Activated CD8-positive, alpha-beta memory T cell treated with anti-CD3 and anti-CD28 coated beads for 36 hours (primary cell): ENCODE data around the gene MPZL1. TPM values are rescaled to one million over a fixed set of nuclear protein-coding genes. Genes with fewer than 3 reads are reported as not detected.

Experiments used
- CTCF ChIA-PET: fragments of 350-600 bp; sonication (Branson Sonifier 250); formaldehyde crosslinking; loops from one replicate; lab custom pipeline; 2021; ENCODE audit warnings: antibody characterized with exemption; lab: Charles Lee
- POLR2A ChIA-PET: fragments of 350-600 bp; sonication (Branson Sonifier 250); formaldehyde crosslinking; loops from one replicate; lab custom pipeline; 2021; ENCODE audit warnings: antibody characterized with exemption; lab: Charles Lee
- total RNA-seq, 2 experiments: library from RNA; stranded (reverse); gene quantifications; one replicate each; pipeline ENCODE4 v1.2.3, GENCODE V29; 2021

The MPZL1 gene
- total RNA-seq, result 10 to 100 TPM; 20.6 to 22.4 TPM

- CTCF ChIA-PET, result interaction anchor here (0.5 to 0.9 kb wide), 2 partner anchors 75 to 213 kb away, joined by 3 read pairs; no protein-coding TSS in a partner anchor
- POLR2A ChIA-PET, result interaction anchor here (0.6 kb wide), 1 partner anchor 274 kb away, joined by 4 read pairs; no protein-coding TSS in a partner anchor
Measured at GRCh38 chr1:167721617-167722151, at the start of gene MPZL1. MPZL1 (plus strand) TSS chr1:167721982; CDS start chr1:167722152, 170 bp downstream.

GRCh38 chr1:167672831-167673230 lies 49.0 kb upstream of the MPZL1 start:
- CTCF ChIA-PET, result interaction anchor here (1.4 kb wide), 1 partner anchor 15 kb away, joined by 3 read pairs; no protein-coding TSS in a partner anchor
- POLR2A ChIA-PET, result no interaction called here

GRCh38 chr1:167673265-167673664 lies 48.5 kb upstream of the MPZL1 start:
- CTCF ChIA-PET, result interaction anchor here (1.4 kb wide), 1 partner anchor 15 kb away, joined by 3 read pairs; no protein-coding TSS in a partner anchor
- POLR2A ChIA-PET, result no interaction called here

- POLR2A ChIA-PET, result interaction anchor here (0.9 kb wide), 1 partner anchor 41 kb away, joined by 3 read pairs; no protein-coding TSS in a partner anchor
- CTCF ChIA-PET, result interaction anchor here (1.1 to 2.0 kb wide), 4 partner anchors 8 to 39 kb away, joined by 3 to 6 read pairs (median 4); no protein-coding TSS in a partner anchor
Measured at GRCh38 chr1:167674156-167674555, 47.6 kb upstream of the MPZL1 start.

GRCh38 chr1:167675440-167675839 lies 46.3 kb upstream of the MPZL1 start:
- ChIA-PET POLR2A (interaction anchor here (0.6 kb wide), 1 partner anchor 224 kb away, joined by 3 read pairs; no protein-coding TSS in a partner anchor), CTCF (interaction anchor here (0.6 to 2.0 kb wide), 7 partner anchors 8 to 109 kb away, joined by 3 to 6 read pairs (median 5); no protein-coding TSS in a partner anchor)

GRCh38 chr1:167676205-167676915 lies 45.4 kb upstream of the MPZL1 start:
- ChIA-PET POLR2A (no interaction called here), CTCF (interaction anchor here (0.6 to 2.0 kb wide), 5 partner anchors 9 to 76 kb away, joined by 3 to 6 read pairs (median 5); no protein-coding TSS in a partner anchor)

- POLR2A ChIA-PET, result no interaction called here
Measured at GRCh38 chr1:167676916-167677848, 44.6 kb upstream of the MPZL1 start.

GRCh38 chr1:167678422-167678821 lies 43.4 kb upstream of the MPZL1 start:
- POLR2A ChIA-PET, result no interaction called here

More at GRCh38 chr1:167676916-167677848, 44.6 kb upstream of the MPZL1 start:
- CTCF ChIA-PET, result interaction anchor here (1.2 to 1.8 kb wide), 2 partner anchors 11 kb away, joined by 5 to 7 read pairs; no protein-coding TSS in a partner anchor

GRCh38 chr1:167678838-167679237 lies 42.9 kb upstream of the MPZL1 start:
- CTCF ChIA-PET, result interaction anchor here (1.8 kb wide), 1 partner anchor 9 kb away, joined by 7 read pairs; no protein-coding TSS in a partner anchor
- POLR2A ChIA-PET, result no interaction called here

More at GRCh38 chr1:167678422-167678821, 43.4 kb upstream of the MPZL1 start:
- CTCF ChIA-PET, result interaction anchor here (1.8 kb wide), 1 partner anchor 9 kb away, joined by 7 read pairs; no protein-coding TSS in a partner anchor

- POLR2A ChIA-PET, result interaction anchor here (0.6 kb wide), 1 partner anchor 42 kb away, joined by 4 read pairs; no protein-coding TSS in a partner anchor
- CTCF ChIA-PET, result no interaction called here
Measured at GRCh38 chr1:167679714-167680113, 42.1 kb upstream of the MPZL1 start.

- POLR2A ChIA-PET, result interaction anchor here (0.9 kb wide), 1 partner anchor 12 kb away, joined by 8 read pairs; no protein-coding TSS in a partner anchor
Measured at GRCh38 chr1:167681024-167681423, 40.8 kb upstream of the MPZL1 start.

GRCh38 chr1:167681451-167682098 lies 40.2 kb upstream of the MPZL1 start:
- POLR2A ChIA-PET, result interaction anchor here (0.9 kb wide), 1 partner anchor 13 kb away, joined by 8 read pairs; no protein-coding TSS in a partner anchor

More at GRCh38 chr1:167681024-167681423, 40.8 kb upstream of the MPZL1 start:
- CTCF ChIA-PET, result interaction anchor here (0.7 to 2.3 kb wide), 2 partner anchors 10 to 81 kb away, joined by 3 to 10 read pairs; no protein-coding TSS in a partner anchor

GRCh38 chr1:167683226-167683625 lies 38.6 kb upstream of the MPZL1 start:
- ChIA-PET CTCF (interaction anchor here (1.0 kb wide), 1 partner anchor 408 kb away, joined by 3 read pairs; no protein-coding TSS in a partner anchor), POLR2A (no interaction called here)

More at GRCh38 chr1:167681451-167682098, 40.2 kb upstream of the MPZL1 start:
- CTCF ChIA-PET, result interaction anchor here (0.7 to 2.3 kb wide), 3 partner anchors 10 to 81 kb away, joined by 3 to 10 read pairs (median 3); no protein-coding TSS in a partner anchor

- CTCF ChIA-PET, result interaction anchor here (1.0 kb wide), 1 partner anchor 408 kb away, joined by 3 read pairs; no protein-coding TSS in a partner anchor
- POLR2A ChIA-PET, result no interaction called here
Measured at GRCh38 chr1:167683641-167684502, 37.9 kb upstream of the MPZL1 start.

- ChIA-PET CTCF (no interaction called here), POLR2A (no interaction called here)
Measured at GRCh38 chr1:167685844-167686243, 35.9 kb upstream of the MPZL1 start.

GRCh38 chr1:167687919-167688519 lies 33.8 kb upstream of the MPZL1 start:
- CTCF ChIA-PET, result interaction anchor here (0.7 to 2.5 kb wide), 26 partner anchors 10 to 188 kb away, joined by 3 to 50 read pairs (median 4); partner anchors contain the start of gene CREG1
- POLR2A ChIA-PET, result interaction anchor here (0.6 to 0.9 kb wide), 2 partner anchors 87 to 123 kb away, joined by 3 to 4 read pairs; no protein-coding TSS in a partner anchor
